ENCODE data around the gene HSPG2.
A peak's percentile ranks its signal among the peaks of the same experiment; 100 is the strongest.
"Not testable (repeated sequence)": the region's sequence is repeated elsewhere in the genome, so short reads cannot be mapped to it uniquely, and the experiment has no call there.

The HSPG2 gene

DNA sequence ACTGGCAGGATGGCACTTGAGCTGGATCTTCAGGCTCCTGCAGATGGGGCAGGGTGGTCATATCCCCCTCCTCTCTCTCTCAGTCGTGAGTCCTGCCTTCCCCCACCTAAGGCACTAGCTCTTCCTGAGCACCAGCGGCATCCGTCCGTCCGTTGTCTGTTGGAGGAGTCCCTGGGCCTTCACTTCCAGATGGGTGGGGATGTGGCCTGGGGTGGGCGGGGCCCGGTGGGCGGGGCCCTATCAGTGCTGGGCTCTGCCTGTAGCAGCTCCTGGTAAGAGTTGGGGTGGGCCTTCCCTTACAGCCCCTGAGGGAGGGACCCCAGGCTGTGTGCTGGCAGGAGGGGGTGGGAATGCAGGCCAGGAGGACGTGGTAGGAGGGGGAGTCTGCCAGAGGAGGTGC is 114.8 kb downstream of the HSPG2 start:
- DNase-seq, result no peak

DNA sequence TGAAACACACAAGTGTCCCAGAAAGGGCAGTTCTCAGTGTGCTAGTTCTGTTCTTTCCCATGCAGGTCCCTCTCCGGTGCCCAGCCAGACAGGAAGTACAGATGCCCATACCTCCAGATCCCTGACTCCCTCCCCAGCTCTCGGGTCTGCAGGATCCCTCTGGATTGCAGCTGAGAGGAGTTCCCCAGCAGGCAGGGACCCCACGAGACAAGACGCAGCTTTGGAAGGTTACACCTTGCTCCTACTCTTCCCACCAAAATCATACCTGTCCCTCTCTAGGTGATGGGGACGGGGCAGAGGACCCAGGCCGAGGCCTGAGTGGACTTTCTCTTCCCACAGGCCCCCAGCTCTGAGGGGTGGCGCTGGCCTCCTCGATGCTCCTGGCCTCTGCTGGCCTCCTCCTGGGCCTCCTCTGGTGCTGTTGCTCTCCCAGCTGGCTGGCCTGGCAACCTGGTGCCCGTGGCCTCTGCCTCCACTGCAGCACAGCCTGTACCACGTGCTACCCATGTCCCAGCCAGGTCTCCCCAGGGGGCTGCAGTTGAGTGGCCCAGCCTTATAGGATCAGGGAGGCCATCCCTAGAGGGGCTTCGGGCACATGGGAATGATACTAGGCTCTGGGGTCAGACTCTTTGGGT is 115.6 kb downstream of the HSPG2 start:
- no peak for DNase-seq

DNA sequence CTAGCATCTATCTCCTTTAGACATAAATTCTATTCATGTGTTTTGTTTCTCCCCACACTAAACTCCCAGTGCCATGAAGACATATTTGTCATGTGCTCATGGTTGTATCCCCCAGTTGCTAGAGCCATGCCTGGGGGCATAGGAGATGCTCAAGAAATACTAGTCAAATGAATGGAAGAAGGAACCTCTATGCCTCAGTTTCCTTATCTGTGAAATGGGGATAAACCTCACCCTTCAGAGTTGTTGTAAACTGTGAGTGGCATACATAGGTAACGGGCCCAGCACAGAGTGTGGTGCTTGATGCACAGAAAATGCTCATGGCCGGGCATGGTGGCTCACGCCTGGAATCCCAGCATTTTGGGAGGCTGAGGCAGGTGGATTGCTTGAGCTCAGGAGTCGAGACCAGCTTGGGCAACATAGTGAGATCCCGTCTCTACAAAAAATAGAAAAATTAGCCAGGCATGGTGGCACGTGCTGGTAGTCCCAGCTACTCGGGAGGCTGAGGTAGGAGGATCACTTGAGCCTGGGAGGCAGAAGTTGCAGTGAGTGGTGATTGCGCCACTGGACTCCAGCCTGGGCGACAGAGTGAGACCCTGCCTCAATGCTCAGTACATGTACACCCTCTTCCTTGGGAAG is 116.4 kb downstream of the HSPG2 start:
- DNase-seq, result no peak

DNA sequence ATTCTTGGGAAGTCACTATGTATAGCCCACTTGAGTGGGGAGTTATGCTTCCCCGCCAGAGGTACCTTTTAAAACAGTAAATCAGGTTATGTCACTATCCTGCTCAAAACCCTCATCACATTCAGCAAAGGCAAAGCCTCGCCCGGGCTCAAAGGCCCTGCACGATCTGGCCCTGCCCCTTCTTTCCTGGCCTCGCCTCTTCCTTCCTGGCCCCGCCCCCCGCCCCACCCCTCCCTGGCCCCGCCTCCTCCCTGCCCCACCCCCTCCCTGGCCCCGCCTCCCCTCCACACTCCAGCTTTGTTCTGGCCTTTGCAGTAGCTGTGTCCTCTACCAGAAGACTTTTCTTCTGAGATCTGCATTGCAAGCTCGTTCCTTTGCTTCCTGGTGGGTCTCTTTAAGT is 118.5 kb downstream of the HSPG2 start:
- DNase-seq, result no peak

DNA sequence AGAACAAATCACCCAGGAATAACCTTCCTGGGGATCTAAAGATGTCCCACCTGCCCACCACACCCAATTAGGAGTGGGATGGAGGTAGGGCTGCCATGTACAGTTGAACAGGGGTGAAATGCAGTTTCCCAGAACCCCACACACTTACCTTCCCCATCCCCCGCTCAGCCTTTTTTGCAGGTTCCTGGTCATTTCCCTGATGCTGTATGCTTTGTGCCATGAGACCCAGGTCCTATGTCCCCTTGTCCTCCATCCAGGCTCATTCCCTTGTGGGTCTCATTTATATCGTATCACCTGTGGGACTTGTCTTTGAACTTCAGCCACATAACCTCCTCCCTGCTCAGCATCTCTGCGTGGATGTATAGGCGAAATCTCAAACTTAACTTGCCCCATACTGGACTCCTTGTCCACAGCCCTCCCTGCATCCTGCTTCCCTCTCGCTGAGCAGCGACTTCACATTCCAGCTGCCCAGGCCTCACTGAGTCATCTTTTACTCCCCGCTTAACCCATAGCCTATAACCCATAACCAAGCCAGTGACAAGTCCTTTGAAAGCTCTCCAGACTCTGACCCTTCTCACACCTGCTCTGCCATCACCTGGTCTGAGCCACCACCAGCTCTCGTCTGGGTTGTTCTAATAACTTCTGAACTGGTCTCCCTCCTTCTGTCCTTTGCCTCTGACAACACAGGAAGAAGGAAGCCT is 120.4 kb downstream of the HSPG2 start:
- no peak for DNase-seq

DNA sequence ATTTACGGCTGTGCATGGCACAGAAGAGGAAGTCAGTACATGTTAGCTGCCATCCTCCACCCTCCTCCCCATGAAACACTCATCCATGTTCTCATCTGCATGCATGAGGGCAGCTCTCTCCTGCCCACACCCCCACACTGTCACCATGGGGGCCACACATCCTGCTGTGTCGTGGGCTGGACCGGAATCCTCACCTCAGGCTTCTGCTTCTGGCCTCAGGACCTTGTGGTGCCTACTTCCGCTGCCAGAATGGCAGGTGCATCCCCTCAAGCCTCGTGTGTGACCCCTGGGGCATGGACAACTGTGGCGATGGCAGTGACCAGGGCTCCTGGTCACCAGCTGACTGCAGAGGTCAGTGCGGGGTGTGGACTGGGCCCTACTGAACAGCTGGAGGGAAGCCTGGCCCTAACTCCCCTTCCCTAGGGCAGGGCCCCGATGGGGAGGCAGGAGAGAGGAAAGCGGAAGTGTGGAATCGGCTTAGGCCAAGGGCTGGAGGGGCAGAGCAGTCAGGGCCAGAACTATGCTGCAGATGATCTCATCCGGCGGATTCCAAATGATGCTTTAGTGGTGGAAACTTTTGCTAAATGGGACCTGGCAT is 121.3 kb downstream of the HSPG2 start:
- DNase-seq, result no peak

DNA sequence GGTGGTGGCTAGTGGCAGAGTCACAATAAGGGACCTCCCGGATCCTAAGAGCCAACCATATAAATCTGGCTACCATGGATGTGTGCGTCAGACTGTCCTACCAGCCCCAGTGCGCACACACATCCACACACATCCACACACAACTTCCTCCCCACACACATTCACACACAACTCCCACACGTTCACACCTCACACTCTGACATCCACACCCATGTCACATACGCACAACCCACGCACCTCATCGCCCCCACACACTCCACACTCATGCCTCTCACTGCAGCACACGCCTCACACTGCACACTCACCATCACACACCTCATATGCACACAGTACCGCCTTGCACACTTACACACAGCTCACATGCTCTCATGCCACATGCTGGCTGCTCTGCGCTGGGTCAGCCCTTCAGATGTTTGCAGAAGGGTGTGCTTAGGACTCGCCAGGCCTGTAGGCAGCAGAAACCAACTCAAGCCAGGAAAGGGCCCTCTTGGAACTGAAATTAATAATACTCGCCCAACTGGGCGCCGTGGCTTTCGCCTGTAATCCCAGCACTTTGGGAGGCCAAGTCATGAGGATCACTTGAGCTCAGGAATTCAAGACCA is 122.0 kb downstream of the HSPG2 start:
- DNase-seq, result no peak

DNA sequence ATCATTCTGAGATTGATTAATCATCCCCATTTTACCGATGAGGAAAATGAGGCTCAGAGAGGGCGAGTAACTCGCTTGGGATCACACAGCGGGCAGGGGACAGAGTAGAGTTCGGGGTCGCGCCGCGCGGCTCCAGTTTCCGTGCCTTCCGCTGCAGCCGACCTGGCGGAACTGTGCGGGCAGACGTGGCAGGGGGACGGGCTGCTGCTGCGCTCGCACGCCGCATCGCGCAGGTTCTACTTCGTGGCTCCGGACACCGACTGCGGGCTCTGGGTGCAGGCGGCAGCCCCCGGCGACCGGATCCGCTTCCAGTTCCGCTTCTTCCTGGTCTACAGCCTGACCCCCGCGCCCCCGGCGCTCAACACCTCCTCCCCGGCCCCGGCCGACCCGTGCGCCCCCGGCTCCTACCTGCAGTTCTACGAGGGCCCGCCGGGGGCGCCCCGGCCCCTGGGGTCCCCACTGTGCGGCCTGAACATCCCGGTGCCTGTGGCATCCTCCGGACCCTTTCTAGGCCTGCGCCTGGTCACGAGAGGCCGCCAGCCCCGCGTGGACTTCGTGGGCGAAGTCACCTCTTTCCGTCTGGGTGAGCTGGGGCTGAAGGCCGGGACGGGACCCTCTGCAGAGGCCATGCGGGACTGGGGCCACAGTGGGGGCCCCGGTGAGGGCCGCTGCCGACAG is 122.7 kb downstream of the HSPG2 start:
- DNase-seq, result no peak

DNA sequence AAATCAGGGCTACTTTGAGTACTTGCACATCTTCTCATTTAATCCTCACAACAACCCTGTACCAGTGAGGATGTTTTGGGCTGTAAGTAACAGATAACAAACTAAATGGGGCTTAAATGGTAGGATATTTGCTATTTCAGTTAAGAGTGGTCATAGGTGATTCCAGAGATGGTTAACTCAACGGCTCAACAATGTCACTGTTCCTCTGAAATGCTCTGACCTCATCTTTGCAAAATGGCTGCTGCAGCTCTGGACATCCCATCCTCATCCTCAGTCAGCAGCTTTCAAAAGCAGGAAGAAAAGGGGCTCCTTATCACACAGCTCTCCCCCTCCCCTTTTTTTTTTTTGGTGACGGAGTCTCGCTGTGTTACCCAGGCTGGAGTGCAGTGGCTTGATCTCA is 123.6 kb downstream of the HSPG2 start:
- no peak for DNase-seq

DNA sequence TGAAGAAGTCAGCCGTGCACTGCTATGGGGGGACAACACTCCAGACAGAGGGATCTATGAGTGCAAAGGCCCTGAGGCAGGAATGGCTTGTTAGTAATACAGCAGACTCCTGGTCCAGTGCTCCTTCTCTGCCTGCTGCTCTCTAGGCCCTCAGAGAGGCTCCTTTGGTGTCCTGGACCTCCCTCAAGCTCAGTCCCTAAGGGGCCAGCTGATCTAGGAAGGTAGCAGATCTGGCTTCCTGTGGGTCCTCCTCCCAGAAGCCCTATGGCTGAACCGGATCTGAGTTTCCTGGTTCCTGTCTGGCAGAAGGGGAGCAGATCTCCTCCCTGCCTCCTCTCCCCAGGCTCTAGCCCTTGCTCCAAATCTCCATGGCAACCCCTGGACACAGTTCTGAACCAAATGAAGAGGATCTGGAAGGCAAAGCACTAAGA is 125.2 kb downstream of the HSPG2 start, which contains the start of gene LDLRAD2:
Gene LDLRAD2, plus strand, starts transcription at position 391 of the 431 bp plus-strand sequence. CDS start 187 bp downstream, outside the sequence.
- DNase-seq, result no peak

DNA sequence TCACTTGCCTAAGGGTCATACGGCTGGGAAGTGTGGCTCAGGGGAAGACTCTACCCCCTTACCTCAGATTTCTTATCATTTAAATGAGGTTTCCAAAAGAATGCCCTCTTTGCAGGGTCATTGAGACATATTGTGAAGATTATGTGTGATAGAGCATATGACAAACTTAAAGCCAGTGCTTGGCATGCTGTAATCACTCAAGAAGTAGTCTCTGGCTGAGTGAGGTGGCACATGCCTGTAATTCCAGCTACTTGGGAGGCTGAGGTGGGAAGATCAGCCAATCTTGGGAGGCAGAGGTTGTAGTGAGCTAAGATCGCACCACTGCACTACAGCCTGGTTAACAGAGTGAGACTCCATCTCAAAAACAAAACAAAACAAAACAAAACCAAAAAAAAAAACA is 132.6 kb downstream of the HSPG2 start:
- DNase-seq, result no peak

DNA sequence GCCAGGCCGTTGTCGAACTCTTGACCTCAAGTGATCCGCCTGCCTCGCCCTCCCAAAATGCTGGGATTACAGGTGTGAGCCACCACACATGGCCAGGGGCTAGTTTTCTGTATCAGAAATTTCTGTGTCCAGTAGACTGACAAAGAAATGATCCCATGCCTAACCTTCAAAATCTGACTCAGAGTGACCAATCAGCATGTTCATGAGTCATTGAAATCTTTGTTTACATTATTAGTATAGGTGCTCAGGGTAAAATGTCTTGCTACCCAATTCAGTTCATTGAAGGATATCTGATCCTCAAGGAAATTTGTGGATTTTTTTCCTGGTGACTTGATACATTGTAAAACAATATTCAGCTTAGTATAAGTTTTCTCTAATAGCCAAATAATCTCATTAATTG is 136.0 kb downstream of the HSPG2 start:
- DNase-seq, result no peak

DNA sequence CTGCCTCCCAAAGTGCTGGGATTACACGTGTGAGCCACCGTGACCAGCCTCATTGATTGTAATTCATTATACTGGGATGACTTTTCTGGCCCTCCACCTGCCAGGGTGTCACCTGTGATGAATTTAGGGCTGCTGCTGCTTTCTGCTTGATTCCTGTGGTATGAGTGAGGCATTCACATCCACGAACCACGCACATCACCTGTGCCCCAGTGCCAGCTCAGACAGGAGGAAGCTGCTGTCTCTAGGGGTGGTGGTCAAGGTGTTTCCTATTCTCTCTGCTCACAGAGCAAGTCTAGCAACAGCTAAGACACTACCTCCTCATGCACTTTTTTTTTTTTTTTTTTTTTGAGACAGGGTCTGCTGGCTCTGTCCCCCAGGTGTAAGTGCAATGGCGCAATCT is 137.4 kb downstream of the HSPG2 start:
- DNase-seq, result no peak

DNA sequence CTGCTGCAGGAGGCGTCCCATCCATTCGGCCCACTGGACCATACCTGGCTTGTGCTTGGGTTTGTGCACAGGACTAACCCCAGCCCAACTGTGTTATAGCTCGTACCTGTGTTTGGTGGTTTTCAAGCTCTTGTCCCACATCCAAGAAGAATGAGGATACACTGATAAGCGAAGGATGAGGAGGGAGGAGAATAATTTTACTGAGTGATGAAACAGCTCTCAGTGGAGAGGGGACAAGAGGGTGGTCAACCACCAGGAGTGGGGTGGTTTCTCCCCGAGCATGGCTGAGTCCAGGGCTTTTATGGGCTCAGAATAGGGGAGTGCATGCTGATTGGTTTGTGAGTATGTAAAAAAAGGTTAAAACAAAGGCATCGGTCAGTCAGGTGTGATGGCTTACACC is 142.0 kb downstream of the HSPG2 start:
- no peak for DNase-seq

DNA sequence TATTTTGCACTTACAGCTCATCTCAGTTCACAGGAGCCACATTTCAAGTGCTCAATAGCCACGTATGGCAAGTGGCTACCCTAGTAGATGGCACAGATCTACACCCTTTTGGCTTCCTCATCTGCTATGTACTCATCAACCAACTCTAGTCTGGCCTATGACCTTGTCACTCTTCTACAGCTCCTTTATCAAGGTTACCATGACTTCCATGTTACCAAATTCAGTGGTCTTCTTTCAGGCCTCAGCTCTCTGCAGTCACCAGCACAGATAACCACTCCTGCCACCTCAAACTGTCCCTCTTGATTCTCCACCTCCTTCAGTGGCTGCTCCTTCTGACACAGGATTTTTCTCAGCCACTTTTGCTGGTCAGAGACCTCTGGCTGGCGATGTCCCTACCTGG is 142.5 kb downstream of the HSPG2 start:
- DNase-seq, result no peak

DNA sequence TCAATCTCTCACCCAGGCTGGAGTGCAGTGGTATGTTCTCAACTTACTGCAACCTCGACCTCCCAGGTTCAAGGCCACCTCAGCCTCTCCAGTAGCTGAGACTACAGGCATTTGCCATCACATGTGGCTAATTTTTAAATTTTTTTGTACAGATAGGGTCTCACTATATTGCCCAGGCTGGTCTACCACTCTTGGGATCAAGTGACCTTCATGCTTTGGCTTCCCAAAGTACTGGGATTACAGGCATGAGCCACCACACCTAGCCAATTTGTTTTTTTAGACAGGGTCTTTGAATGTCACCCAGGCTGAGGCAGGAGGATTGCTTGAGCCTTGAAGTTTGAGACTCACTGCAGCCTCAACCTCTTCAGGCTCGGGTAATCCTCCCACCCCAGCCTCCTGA is 144.0 kb downstream of the HSPG2 start:
- no peak for DNase-seq

DNA sequence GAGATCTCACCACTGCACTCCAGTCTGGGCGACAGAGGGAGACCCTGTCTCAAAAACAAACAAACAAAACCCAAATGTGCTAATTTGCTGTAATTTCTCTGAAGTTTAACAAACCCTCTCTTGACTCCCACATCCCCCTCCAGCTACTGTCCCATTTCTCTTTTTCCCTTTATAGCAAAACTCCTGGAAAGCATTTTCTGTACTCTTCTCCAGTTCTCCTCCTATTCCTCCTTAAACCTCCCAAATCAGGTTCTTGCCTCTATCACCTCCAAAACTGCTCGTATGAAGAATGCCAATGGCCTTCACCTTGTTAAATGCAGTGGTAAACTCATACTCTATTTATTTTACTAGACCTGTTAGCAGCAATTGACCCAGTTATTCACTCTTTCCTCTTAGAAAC is 150.5 kb downstream of the HSPG2 start:
- no peak for DNase-seq

DNA sequence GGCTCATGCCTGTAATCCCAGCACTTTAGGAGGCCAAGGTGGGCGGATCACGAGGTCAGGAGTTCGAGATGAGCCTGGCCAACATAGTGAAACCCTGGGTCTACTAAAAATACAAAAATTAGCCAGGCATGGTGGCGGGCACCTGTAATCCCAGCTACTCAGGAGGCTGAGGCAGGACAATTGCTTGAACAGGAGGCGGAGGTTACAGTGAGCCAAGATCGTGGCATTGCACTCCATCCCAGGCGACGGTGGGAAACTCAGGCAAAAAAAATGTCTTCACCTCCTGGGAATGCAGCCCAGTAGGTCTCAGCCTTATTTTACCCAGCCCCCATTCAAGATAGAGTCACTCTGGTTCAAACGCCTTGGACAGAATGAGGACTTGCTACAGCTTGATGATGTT is 151.3 kb downstream of the HSPG2 start:
- DNase-seq, result not testable (repeated sequence)

DNA sequence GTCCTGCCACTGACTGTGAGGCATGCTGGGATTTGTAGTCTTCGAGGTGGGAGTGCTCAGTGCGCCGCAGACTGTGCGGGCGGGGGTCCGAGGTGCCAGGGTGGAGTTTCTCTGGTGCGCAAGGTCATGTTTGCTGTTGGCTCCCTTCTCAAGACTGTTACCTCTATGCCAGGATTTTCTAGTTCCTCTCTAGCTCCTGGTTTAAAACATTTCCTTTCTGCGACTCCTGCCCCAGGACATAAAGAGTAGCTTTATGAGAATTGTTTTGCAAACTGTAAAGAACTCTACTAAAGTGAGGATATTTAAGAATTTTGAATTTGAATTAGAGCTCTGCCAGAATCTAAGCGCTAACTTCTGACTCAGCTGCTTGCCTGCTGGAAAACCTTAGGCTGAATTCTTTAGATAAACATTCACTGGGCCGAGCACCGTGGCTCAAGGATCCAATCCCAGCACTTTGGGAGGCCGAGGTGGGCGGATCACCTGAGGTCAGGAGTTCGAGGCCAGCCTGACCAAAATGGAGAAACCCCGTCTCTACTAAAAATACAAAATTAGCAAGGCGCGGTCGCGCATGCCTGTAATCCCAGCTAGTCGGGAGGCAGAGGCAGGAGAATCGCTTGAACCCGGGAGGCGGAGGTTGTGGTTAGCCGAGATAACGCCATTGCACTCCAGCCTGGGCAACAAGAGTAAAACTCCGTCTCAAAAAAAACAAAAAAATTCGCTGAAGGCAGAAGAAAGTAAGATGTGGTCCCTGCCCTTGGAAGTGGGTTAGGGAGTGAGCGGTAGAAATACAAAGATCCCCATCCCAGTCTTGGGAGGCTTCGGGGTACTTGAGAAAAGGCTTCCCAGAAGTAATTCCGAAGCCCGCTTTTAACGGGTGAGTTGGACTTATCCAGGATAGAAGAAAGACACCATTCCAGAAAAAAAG is 153.2 kb downstream of the HSPG2 start:
- no peak for DNase-seq

DNA sequence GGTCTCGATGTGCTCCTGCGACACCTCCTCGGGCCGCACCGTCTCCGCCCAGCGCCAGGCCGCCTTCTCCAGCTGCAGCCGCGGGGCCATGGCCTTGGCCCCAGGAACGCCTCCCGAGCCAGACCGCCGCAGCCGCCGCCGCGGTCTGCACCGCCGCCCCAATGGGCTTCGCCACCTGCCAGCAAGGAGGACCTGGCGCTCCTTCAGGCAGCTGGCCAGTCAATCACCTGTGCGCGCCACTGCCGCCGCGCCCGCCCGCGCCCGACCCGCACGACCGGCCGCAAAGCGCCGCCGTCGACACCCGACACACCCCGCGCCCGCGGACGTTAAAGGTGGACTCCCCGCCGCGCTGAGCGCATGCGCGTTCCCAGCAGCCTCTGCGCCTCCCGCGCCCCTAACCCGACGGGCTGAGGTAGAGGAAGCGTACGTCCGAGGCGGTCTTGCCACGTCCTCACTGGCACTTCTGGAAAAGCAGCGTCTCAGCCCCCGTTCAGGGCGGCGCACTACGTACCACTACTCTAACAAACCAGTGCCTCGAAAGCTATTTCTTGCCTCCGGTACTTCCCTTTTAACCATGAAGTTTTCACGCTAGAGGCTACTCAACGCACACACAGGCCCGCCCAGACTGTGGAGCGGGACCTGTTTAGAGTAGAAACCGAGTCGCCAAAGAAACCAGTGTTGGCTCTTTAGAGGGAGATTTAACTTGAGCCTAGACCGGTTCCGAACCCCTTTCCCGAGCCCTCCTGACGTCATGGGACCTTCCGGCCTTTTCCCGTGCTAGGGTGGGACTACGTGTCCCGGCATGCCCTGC is 154.0 kb downstream of the HSPG2 start, which contains the start of gene USP48:
Gene USP48, minus strand, starts transcription at position 282 of the 811 bp plus-strand sequence. Its CDS starts 192 bp downstream, at position 90.
- DNase-seq, result peak; percentile 93 to 96
